Right atrium auricular region (tissue), 2 donors: ENCODE results near the gene SLC25A21. TPM values are rescaled to one million over a fixed set of nuclear protein-coding genes. Genes with fewer than 3 reads are reported as not detected.

Experiments
- DNase-seq: peaks from one replicate; pipeline ENCODE4 v3.0.0-alpha.2; 2019; ENCODE audit warnings: low spot score
- H3K27ac ChIP-seq, 2 donors: fragments of 200-600 bp; sonication (generic); 1 replicate in 1 of 2; 2 replicates in 1 of 2; pipeline ENCODE4 v1.5.1; 2016 to 2019
- H3K27me3 ChIP-seq, 2 donors: fragments of 200-600 bp; sonication (generic); one replicate each; pipeline versions ENCODE4 v1.5.1 to v1.6.0; 2017 to 2019
- H3K36me3 ChIP-seq: fragments of 200-600 bp; sonication (generic); one replicate; pipeline ENCODE4 v1.5.1; 2016
- H3K4me1 ChIP-seq, 2 donors: fragments of 200-600 bp; sonication (generic); one replicate each; pipeline versions ENCODE4 v1.5.1 to v1.6.0; 2017 to 2019
- H3K4me3 ChIP-seq, 2 donors: fragments of 200-600 bp; sonication (generic); 1 replicate in 1 of 2; 2 replicates in 1 of 2; pipeline ENCODE4 v1.5.1; 2017 to 2019; ENCODE audit warnings: mild to moderate bottlenecking in 1 of 2, moderate library complexity in 1 of 2
- H3K9me3 ChIP-seq, 2 donors: fragments of 200-600 bp; sonication (generic); one replicate each; pipeline ENCODE4 v1.5.1; 2019
- CTCF ChIP-seq, 2 donors: fragments of 200-600 bp; sonication (generic); IDR thresholded peaks; one replicate each; pipeline ENCODE4 v1.5.1; 2019; ENCODE audit warnings: antibody characterized with exemption in 2 of 2
- total RNA-seq, 2 donors: library from RNA; depleted of rRNA; stranded (reverse); fragments of >200 nt; gene quantifications; one replicate each; pipeline ENCODE4 v1.1.0, GENCODE V29; 2016

The SLC25A21 gene
- total RNA-seq, 2 donors from 2014 or later, result 0.55 to 0.93 TPM

GRCh38 chr14:37116933-37117849, 55.2 kb downstream of the SLC25A21 start:
- H3K27me3 ChIP-seq, result no peaks in the 10 kb centered on the region
- no peaks in the 10 kb centered on the region for H3K4me1 ChIP-seq
- TF ChIP-seq CTCF (IDR thresholded peaks at IDR 0.05), result no peak
- no peaks in the 10 kb centered on the region for H3K36me3 ChIP-seq
- peaks cover 3 to 7% of the 10 kb centered on the region in 2 donors for H3K9me3 ChIP-seq
- no peak overlapping the region for H3K4me3 ChIP-seq
- no peak overlapping the region for H3K27ac ChIP-seq
- DNase-seq, result no peak

- Histone ChIP-seq H3K4me1 (no peaks in the 10 kb centered on the region), H3K9me3 (peaks cover 3 to 7% of the 10 kb centered on the region in 2 donors), H3K36me3 (no peaks in the 10 kb centered on the region), H3K27ac (no peak overlapping the region), H3K27me3 (no peaks in the 10 kb centered on the region), H3K4me3 (no peak overlapping the region)
- DNase-seq, result no peak
- TF ChIP-seq CTCF (IDR thresholded peaks at IDR 0.05), result no peak
These were observed 57.0 kb downstream of the SLC25A21 start for GRCh38 chr14:37115406-37115805.

- no peak overlapping the region for H3K4me3 ChIP-seq
- TF ChIP-seq CTCF (IDR thresholded peaks at IDR 0.05), result no peak
These were observed 57.8 kb downstream of the SLC25A21 start for GRCh38 chr14:37114559-37114958.

GRCh38 chr14:37114002-37114401, 58.4 kb downstream of the SLC25A21 start:
- no peaks in the 10 kb centered on the region for H3K4me1 ChIP-seq
- H3K27me3 ChIP-seq, result no peaks in the 10 kb centered on the region
- no peak overlapping the region for H3K4me3 ChIP-seq
- H3K27ac ChIP-seq, result no peak overlapping the region
- DNase-seq, result no peak
- TF ChIP-seq CTCF (IDR thresholded peaks at IDR 0.05), result no peak
- H3K9me3 ChIP-seq, result peaks cover 3 to 7% of the 10 kb centered on the region in 2 donors
- H3K36me3 ChIP-seq, result no peaks in the 10 kb centered on the region

More at GRCh38 chr14:37114559-37114958, 57.8 kb downstream of the SLC25A21 start:
- Histone ChIP-seq H3K4me1 (no peaks in the 10 kb centered on the region), H3K36me3 (no peaks in the 10 kb centered on the region), H3K9me3 (peaks cover 3 to 7% of the 10 kb centered on the region in 2 donors), H3K27me3 (no peaks in the 10 kb centered on the region), H3K27ac (no peak overlapping the region)
- no peak for DNase-seq

DNA sequence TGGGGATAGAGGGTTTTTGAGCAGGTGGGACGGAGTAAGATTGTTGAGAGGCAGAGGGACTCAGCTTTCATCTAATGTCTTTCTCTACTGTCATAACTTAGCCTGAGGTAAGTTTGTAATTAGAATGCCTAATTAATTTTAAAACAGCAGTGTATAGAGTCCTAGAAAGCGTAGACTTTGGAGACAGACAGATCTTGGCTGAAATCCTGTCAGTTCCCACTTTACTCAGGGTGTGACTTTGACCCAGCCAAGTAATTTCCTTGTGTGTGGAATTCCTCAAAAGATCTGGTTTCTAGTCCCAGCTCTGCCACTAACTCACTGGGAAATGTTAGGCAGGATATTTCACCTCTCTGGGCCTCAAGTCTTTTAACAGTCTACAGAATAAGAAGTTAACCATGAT, 74.3 kb downstream of the SLC25A21 start:
- Histone ChIP-seq H3K4me1 (no peaks in the 10 kb centered on the region), H3K4me3 (no peak overlapping the region), H3K27ac (no peak overlapping the region), H3K9me3 (no peaks in the 10 kb centered on the region), H3K27me3 (no peaks in the 10 kb centered on the region), H3K36me3 (no peaks in the 10 kb centered on the region)
- no peak for TF ChIP-seq CTCF (IDR thresholded peaks at IDR 0.05)
- DNase-seq, result no peak
